DMS153 treated with DMSO at 0.1 percent for 48 hours (cell line): ENCODE measurements around the gene P2RX5.
"Not testable (repeated sequence)": the region's sequence is repeated elsewhere in the genome, so short reads cannot be mapped to it uniquely, and the experiment has no call there.

Source experiments
- DNase-seq: peaks from one replicate; lab custom pipeline; 2025; ENCODE audit not compliant: unreplicated experiment; lab: John Stamatoyannopoulos, UW

The P2RX5 gene, protein sequence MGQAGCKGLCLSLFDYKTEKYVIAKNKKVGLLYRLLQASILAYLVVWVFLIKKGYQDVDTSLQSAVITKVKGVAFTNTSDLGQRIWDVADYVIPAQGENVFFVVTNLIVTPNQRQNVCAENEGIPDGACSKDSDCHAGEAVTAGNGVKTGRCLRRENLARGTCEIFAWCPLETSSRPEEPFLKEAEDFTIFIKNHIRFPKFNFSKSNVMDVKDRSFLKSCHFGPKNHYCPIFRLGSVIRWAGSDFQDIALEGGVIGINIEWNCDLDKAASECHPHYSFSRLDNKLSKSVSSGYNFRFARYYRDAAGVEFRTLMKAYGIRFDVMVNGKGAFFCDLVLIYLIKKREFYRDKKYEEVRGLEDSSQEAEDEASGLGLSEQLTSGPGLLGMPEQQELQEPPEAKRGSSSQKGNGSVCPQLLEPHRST

DNA sequence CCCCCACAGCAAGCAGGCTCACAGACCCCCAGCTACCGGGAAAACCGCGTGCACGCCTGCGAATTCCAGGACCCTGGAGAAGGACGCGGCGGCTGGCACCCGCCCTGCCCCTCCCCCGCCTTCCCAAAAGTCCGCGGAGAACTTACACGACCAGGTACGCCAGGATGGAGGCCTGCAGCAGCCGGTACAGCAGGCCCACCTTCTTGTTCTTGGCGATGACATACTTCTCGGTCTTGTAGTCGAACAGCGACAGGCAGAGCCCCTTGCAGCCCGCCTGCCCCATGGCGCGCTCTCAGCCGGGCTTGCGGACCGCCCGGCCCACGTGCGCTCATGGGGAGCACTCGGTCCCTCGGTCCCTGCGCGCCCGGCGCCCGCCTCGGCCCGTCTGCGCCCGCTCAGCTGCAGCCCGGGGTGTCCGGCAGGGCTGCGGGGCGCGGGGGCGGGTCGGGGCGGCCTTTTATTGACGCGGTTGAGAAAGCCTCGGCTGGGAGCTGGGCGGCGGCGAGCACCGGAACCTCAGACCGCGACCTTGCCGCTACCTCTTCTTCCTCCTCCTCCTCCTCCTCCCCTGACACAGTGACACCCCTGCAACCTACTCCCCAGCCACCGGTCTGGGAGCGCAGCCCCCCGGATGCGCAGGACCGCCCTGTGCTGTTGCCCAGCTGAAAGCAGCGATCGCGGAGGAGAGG, at the start of gene P2RX5:
TSS of gene P2RX5 (minus strand) at position 433 of the 689 bp plus-strand sequence. CDS start at position 283, 150 bp downstream.
- no peak for DNase-seq

DNA sequence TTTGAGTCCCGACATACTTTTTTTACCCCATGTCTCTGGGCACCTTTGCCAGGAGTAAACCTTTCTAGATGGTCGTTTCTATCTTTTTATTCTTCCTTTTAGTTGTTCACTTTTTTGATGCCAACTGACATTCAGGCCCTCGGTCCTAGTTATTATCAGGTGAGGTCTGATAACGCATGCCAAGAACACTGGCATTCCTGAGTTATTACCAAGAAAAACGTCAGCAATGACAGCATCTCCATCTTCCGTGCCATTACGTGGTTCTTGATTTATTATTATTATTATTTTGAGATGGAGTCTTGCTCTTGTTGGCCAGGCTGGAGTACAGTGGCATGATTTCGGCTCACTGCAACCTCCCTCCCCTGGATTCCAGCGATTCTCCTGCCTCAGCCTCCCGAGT, 49.1 kb upstream of the P2RX5 start:
- no peak for DNase-seq

DNA sequence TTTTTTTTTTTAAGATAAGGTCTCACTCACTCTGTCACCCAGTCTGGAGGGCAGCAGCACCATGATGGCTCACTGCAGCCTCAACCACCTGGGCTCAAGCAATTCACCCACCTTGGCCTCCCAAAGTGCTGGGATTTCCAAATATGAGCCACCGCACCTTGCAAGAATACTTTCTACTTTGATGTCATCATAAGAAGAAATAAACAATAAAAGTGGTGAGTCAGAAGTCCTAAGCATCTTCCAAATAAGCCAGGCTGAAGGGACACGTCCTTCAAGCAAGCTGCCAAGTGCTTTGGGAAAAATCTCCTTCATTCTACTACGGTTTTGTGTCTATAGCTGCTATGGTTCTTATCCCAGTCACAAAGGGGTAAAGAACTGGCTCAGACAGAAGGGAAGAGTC, 48.1 kb upstream of the P2RX5 start:
- DNase-seq, result no peak

DNA sequence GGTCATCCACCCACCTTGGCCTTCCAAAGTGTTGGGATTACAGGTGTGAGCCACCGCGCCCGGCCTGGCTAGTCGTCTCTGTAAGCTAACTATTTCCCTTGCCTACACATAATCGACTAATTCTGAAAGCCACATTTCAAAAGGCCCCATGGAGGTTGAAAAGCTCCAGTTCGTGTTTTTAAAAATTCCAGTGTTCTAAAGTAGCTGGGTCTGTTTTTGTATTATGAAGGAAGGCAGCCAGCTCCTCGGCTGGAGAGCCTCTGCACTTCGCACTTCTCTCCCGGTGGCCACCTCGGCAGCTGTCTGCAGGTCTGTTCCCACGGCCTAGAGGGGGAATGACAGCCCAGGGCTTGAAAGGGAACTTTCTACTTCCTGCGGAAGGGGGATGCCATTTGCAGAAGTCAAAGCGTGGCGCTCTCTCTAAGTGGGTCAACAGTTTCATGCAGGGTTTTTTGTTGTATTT, 44.7 kb upstream of the P2RX5 start:
- no peak for DNase-seq

DNA sequence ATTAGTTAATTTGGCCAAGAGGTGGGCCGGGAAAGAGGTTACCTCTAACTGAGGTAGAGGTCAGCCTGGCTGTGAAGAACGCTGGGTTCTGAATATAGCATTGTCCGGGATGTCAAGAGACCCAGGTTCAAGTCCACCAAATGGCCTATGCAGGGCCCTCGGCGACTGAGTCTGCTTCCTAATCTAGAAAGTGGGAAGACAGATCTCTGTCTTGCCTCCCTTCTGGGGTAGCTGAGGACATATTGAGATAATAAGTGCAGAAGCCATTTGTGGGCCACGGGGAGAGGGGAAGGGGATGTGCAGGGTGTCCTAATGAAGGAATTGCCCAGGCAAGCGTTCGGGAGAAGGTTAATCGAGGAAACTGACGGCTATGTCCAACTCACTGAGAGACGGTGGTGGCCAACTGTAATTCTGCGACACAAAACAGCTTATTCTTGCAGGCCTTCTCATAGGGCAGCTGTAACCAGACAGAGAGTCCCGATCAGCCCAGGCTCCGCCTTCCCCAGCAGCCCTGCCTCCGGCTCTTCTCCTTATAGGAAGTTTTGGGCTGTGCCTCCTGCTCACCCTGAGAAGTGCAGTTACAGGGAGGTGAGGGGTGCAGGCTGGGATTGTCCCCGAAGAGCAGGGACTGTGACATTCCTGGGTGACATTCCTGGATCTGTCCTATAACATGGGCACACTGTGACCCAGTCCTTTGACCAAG, 43.6 kb upstream of the P2RX5 start:
- no peak for DNase-seq

DNA sequence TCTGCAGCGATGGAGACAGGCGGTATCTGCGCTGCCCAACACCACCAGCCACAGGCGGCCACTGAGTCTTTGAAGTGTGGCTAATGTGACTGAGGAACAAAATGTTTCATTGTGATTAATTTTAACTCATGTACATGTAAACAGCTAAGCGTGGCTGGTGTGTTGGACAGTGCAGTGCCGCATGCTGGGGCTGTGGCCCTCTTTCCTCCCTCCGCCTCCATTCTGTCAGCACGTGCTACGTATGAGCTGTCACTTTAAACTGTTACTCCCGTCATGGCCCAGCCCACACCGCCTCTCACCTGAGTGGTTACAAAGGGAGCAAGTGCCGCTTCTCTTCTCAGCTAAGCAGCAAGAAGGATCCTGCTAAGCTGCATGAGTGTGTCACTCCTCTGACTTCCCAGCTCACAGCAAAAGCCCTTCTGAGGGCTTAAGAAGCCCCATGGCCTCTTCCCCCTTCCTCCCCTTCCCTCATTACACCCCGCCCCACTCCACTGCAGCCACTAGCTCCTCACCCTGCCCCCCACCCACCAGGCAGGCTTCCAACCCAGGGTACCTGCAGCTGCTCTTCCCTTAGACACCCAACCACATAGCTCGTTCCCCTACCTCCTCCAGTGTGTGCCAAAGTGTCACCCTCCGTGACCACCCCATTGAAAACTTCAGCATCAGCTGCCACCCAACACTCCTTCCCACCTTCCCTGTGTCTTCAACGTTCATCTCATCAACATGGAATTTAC, 42.8 kb upstream of the P2RX5 start:
- DNase-seq, result no peak

DNA sequence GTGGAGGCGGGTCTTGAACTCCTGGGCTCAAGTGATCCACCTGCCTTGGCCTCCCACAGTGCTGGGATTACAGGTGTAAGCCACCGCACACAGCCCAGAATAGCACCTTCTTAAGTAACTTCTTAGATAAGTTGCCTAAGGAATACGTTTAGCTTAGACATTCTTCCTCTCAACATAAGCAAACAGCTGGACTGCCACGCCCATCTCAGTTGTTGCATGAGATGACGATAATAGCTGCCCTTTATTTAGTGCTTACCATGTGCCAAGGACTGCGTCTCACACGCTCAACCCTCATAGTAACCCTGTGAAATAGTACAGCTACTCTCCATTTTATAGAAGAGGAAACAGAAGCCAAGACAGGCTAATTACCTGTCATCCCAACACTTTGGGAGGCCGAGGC, 39.6 kb upstream of the P2RX5 start:
- DNase-seq, result no peak

DNA sequence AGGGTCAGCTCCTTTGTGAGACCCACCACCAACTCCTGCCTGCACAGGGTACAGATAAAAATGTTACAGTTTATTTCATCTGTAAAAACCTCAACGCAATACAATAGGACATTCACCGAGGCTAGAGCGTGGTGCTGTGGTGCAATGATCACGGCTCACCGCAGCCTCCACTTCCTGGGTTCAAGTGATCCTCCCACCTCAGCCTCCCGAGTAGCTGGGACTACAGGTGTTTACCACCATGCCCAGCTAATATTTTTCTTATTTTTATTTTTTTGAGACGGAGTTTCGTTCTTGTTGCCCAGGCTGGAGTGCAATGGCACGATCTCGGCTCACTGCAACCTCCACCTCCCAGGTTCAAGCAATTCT, 38.9 kb upstream of the P2RX5 start:
- not testable (repeated sequence) for DNase-seq

DNA sequence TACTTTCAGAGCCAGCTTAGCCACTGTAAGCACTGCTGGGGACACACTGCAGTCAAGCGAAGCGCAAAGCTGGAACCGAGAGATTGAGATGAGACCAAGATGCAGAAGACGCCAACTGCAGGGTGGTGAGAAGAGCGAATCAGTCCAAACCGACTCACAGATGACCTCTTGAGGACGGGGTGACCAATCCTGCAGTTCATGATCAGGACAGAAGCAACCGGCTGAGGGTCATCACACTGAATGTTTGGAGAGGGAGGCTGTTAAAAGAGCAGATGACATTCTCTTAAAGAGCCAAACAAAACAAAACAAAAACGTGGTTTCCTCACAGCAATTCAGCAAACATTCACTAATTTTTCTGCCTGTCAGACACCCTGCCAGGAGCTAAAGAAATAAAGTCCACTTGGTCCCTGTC, 36.3 kb upstream of the P2RX5 start:
- no peak for DNase-seq

DNA sequence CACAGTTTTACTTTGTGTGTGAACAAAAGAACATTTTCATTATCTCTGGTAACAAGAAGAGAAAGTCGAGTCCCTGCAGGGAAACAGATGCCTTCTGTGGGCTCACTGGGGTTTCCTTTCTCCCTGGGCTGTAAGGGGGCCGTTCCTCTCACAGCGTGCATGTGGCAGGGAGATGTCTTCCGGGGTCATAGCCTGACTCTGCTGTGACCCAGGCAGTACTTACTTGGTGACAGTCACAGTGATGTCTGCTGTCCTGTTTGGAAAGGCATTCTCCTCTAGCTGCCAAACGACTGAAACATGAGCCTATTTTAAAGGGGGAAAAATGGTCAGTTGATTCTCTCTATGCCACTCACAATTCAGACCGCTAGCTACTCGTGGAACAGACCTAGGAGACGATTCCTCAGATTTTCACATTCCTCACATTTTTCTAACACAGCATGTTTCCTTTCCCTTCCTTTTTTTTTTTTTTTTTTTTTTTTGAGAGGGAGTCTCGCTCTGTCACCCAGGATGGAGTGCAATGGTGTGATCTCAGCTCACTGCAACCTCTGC, 35.0 kb upstream of the P2RX5 start:
- no peak for DNase-seq

DNA sequence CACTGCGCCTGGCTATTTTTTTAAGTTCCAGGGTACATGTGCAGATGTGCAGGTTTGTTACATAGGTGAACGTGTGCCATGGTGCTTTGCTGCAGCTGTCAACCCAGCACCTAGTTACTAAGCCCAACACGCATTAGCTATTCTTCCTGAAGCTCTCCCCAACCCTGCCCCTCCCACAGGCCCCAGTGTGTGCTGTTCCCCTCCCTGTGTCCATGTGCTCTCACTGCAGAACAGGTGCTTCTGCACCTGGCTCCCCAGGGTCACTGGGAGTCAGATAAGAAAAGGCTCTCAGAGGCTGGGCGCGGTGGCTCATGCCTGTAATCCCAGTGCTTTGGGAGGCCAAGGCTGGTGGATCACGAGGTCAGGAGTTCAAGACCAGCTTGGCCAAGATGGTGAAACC, 33.9 kb upstream of the P2RX5 start:
- no peak for DNase-seq

DNA sequence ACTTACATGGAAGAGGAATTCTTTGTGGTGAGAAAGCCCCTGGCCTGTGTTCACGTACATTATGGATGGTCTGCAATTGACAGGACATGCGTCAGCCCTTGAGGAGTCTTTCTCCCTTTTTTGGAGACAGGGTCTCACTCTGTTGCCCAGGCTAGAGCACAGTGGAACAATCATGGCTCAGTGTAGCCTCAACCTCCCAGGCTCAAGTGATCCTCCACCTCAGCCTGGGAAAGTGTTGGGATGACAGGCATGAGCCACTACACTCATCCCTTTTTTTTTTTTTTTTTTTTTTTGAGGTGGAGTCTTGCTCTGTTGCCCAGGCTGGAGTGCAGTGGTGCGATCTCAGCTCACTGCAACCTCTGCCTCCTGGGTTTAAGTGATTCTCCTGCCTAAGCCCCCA, 32.1 kb upstream of the P2RX5 start:
- DNase-seq, result not testable (repeated sequence)

DNA sequence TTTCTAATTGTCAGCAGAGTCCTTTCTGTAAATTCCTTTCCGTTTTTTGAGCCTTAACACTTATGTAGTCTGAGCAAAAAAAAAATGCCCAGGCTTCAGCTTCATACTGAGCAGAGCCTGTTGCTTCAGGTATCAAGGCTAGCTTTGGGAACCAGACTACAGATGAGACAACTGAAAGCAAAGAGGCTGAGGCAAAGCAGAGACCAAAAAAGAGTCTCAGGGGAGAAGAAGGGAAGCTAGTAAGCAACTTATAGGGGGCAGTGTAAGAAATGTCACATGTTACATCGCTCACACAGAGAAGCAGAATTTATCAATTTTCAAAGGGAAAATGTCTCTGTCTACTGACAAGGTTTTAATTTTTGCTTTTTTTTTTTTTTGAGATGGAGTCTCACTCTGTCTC, 31.1 kb upstream of the P2RX5 start:
- no peak for DNase-seq

DNA sequence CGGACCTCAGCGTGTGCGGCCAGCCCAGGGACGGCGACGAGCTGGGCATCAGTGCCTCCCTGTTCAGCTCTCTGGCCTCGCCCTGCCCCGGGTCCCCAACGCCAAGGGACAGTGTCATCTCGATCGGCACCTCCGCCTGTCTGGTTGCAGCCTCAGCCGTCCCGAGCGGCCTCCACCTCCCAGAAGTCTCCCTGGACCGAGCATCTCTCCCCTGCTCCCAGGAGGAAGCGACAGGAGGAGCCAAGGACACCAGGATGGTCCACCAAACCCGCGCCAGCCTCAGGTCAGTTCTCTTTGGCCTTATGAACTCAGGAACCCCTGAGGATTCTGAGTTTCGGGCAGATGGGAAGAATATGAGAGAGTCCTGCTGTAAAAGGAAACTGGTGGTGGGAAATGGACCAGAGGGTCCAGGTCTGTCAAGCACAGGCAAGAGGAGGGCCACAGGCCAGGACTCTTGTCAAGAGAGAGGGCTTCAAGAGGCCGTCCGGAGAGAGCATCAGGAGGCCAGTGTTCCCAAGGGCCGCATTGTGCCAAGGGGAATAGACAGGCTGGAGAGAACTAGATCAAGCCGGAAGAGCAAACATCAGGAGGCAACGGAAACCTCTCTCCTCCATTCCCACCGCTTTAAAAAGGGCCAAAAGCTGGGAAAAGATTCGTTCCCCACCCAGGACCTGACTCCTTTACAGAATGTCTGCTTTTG, 28.6 kb upstream of the P2RX5 start:
- DNase-seq, result no peak

DNA sequence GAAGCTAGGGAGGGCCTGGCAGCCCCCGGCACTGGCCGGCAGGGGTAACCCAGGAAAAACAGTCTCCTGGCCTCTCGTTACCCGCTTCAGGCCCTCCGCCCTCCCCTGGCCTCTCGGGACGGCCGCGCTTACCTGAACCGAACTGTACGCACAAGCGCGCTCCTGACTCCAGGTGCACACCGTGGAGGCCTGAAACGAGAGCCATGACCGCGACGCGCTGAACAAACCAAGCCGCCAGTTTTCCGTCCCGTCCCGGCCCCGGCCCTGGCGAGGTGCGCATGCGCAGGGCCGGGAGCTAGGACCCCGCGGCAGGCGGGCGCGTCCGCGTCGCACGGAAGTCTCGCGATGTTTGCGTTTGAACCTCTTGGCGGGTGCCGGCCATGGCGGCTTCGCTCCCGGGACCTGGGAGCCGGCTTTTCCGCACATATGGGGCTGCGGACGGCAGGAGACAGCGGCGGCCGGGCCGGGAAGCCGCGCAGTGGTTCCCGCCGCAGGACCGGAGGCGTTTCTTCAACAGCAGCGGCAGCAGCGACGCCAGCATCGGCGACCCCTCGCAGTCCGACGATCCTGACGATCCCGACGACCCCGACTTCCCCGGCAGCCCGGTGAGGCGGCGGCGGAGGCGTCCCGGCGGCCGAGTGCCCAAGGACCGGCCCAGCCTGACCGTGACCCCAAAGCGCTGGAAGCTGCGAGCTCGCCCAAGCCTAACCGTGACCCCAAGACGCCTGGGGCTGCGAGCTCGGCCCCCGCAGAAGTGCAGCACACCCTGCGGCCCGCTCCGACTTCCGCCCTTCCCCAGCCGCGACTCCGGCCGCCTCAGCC, 27.8 kb upstream of the P2RX5 start, which contains the start of gene HASPIN:
TSS of gene HASPIN (plus strand) at position 348 of the 822 bp plus-strand sequence. CDS start at position 381, 33 bp downstream.
- DNase-seq, result peak; percentile 50

DNA sequence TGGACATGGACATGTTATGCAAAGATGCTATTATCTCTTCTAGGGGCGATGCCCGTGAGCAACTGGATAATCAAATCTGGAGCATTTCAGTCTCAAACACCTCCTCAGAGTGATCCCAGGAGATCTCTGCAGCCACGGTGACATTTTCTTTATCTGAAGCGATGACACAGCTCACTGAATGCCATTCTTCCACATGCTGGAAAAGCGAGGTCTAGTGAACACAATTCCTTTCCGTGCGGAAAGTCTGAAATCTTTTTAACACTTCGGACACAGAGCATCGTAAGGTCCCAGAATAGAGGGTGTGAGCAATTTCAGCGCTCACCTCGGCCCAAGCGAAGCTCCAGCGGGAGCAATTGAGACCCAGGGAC, 27.2 kb upstream of the P2RX5 start:
- no peak for DNase-seq

DNA sequence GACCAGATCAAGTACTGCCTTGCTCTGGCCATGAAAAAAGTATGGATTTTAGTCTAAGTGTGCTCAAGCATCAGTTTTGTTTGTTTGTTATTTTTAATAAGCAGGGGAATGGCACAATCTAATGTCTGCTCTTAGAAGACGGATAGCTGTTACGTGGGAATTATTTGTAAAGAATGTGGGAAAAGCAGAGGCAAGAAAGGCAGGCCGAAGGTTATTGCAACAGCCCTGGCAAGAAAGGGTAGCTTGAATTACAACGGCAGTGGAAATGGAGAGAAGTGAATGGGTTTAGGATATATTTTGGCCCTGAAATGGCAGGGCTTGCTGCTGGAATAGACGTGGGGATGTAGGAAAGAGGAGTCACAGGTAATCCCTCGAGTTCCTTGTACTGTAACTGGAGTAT, 26.8 kb upstream of the P2RX5 start:
- DNase-seq, result no peak

DNA sequence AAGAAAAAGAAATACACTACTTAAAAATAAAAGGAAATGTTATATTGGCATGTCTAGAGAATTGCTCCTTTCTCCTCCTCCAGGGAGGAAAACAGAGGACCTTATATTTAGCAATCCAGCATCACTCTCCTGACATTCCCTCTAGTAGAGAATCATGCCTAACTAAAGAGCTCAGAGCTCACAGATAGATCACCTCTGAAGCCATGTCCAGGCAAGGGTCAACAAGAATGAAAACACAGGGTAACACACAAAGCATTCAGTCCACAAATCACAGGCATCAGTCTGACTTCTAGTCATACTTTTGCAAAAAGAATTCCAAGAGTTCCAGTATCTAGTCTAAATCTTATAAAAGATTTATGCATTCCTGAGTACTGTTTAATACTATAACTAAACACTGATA, 23.3 kb upstream of the P2RX5 start:
- DNase-seq, result no peak

DNA sequence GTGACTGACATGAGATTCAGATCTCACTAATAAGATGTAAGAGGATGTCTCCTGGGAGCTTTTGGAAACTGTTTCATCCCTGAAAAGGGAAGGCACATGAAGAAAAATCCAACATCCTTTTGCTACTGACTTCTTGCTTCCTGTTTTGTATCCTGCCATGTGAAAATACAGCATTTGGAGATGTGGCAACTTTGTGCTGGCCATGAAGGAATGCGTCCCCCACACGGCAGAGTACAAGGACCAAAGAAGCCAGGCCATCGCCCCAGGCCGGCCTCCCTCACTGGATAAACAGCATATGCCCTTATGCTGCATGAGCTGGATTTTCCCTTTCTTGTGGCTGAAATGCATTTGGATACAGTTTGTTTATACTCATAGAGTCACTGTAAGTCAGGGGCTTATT, 22.2 kb upstream of the P2RX5 start:
- no peak for DNase-seq
